Esophagus squamous epithelium (tissue), 4 donors: ENCODE measurements around the gene TMPRSS3.

ENCODE experiments used
- POLR2A ChIP-seq, 4 donors: fragments of 450-650 bp; IDR thresholded peaks; one replicate each; pipeline ENCODE4 v1.6.1; 2017; ENCODE audit warnings: antibody characterized with exemption in 4 of 4, mild to moderate bottlenecking in 4 of 4, moderate library complexity in 3 of 4
- TF ChIP-seq, protein P1 (sequence below), 6 experiments: fragments of 450-650 bp in 4 of 6; fragments of 200-600 bp in 2 of 6; sonication (generic) in 2 of 6; IDR thresholded peaks; one replicate each; pipeline ENCODE4 v1.5.1; 2016 to 2019; ENCODE audit warnings: antibody characterized with exemption in 6 of 6, mild to moderate bottlenecking in 4 of 6, moderate library complexity in 4 of 6

DNA sequence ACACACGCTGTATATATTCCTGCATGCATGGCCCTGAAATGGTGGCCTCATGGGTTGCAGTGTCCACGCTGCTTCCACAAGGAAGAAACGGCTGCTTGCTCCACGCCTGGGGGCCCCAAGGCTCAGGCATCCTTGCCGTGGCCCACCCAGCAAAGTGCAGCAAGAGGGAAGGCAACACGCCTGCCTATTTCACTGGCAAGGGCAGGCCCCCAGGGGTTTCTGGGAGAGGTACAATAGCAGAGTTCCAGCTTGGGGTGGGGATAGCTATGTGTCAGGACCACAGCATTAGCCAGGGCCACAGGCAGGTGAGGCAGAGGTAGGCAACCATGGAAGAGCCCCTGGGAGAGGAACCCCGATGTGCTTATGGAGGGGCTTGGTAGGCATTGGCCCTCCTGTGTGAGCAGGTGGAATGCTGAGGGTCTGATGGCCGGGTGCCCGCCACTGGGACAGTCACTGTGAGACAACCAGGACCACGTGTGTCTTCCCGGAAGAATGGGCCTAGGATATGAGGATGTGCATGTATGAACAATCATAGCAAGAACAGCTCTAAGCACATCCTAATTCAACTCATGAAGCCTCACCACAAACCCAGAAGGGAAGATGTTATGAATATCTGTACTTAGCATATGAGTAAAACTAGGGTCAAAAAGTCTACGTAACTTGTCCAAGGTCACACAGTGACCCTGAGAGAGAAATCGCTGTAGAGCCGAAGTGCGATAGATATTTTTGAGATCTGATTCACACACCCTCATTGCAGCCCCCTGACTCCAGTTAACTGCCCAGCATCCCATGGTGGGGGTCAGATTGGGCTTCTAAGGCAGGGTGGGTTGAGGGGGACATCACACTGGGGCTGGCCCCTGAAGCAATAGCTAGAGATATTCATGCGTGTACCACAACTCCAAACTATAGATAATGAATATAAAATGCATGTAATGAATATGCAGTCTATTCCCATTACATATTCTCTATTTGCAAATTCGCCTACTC lies 56.8 kb downstream of the TMPRSS3 start:
- TF ChIP-seq, protein P1, sequence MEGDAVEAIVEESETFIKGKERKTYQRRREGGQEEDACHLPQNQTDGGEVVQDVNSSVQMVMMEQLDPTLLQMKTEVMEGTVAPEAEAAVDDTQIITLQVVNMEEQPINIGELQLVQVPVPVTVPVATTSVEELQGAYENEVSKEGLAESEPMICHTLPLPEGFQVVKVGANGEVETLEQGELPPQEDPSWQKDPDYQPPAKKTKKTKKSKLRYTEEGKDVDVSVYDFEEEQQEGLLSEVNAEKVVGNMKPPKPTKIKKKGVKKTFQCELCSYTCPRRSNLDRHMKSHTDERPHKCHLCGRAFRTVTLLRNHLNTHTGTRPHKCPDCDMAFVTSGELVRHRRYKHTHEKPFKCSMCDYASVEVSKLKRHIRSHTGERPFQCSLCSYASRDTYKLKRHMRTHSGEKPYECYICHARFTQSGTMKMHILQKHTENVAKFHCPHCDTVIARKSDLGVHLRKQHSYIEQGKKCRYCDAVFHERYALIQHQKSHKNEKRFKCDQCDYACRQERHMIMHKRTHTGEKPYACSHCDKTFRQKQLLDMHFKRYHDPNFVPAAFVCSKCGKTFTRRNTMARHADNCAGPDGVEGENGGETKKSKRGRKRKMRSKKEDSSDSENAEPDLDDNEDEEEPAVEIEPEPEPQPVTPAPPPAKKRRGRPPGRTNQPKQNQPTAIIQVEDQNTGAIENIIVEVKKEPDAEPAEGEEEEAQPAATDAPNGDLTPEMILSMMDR (IDR thresholded peaks at IDR 0.05): no peak
- TF ChIP-seq POLR2A (IDR thresholded peaks at IDR 0.05): no peak
